MG63 (cell line): ENCODE measurements around the gene MYOM1. TPM values are rescaled to one million over a fixed set of nuclear protein-coding genes. Genes with fewer than 3 reads are reported as not detected.
A peak's percentile ranks its signal among the peaks of the same experiment; 100 is the strongest.

Experiments
- DNase-seq: peaks from one replicate; pipeline ENCODE4 v3.0.0-alpha.2; 2020
- H3K27me3 ChIP-seq: fragments of 250-450 bp; sonication (Bioruptor Pico); 2 replicates; pipeline ENCODE4 v1.5.1; 2020; ENCODE audit warnings: mild to moderate bottlenecking, moderate library complexity
- H3K36me3 ChIP-seq: fragments of 250-450 bp; sonication (Bioruptor Pico); 2 replicates; pipeline ENCODE4 v1.5.1; 2020; ENCODE audit warnings: mild to moderate bottlenecking, moderate library complexity
- H3K4me3 ChIP-seq: fragments of 250-450 bp; sonication (Bioruptor Pico); 2 replicates; pipeline ENCODE4 v1.5.1; 2020; ENCODE audit warnings: mild to moderate bottlenecking, moderate library complexity
- H3K9me3 ChIP-seq: fragments of 250-450 bp; sonication (Bioruptor Pico); 2 replicates; pipeline ENCODE4 v1.5.1; 2020; ENCODE audit warnings: mild to moderate bottlenecking, moderate library complexity
- total RNA-seq: library from RNA; depleted of rRNA; stranded (reverse); fragments of >200 nt; shearing (Covaris generic); gene quantifications from 2 replicates; pipeline ENCODE4 v1.2.3, GENCODE V29; 2014; ENCODE audit warnings: low replicate concordance

The MYOM1 gene
- total RNA-seq, 1 experiment from 2014 or later, result 0.03 TPM

GRCh38 chr18:3103576-3103975 is 116.2 kb downstream of the MYOM1 start:
- no peaks in the 10 kb centered on the region for H3K27me3 ChIP-seq
- H3K4me3 ChIP-seq, result no peak overlapping the region
- H3K9me3 ChIP-seq, result no peaks in the 10 kb centered on the region
- DNase-seq, result peak; percentile 21
- H3K36me3 ChIP-seq, result no peaks in the 10 kb centered on the region

DNA sequence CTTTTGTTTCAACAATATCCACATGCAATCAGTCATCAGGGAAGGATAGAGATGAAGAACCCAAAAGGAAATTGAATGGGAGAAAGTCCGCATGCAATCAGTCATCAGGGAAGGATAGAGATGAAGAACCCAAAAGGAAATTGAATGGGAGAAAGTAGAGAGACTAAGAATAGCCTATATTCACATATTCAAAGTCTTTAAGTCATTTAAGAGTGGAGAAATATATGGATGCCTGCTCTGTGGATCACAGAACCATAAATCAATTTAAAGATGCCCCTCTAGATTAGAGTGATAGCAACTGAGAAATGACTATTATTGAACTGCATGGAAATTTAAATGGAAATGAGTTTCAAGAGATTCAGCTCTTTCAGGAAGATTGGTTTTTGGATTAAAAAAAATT is 116.8 kb downstream of the MYOM1 start:
- Histone ChIP-seq H3K27me3 (no peaks in the 10 kb centered on the region), H3K4me3 (no peak overlapping the region), H3K36me3 (no peaks in the 10 kb centered on the region), H3K9me3 (no peaks in the 10 kb centered on the region)
- no peak for DNase-seq

- H3K36me3 ChIP-seq, result no peaks in the 10 kb centered on the region
- DNase-seq, result no peak
- H3K4me3 ChIP-seq, result no peak overlapping the region
- H3K27me3 ChIP-seq, result no peaks in the 10 kb centered on the region
- no peaks in the 10 kb centered on the region for H3K9me3 ChIP-seq
Observed at GRCh38 chr18:3100498-3101132, 119.2 kb downstream of the MYOM1 start.

- H3K27me3 ChIP-seq, result no peaks in the 10 kb centered on the region
- no peaks in the 10 kb centered on the region for H3K9me3 ChIP-seq
- no peaks in the 10 kb centered on the region for H3K36me3 ChIP-seq
- no peak for DNase-seq
- no peak overlapping the region for H3K4me3 ChIP-seq
Observed at GRCh38 chr18:3099327-3099726, 120.4 kb downstream of the MYOM1 start.

DNA sequence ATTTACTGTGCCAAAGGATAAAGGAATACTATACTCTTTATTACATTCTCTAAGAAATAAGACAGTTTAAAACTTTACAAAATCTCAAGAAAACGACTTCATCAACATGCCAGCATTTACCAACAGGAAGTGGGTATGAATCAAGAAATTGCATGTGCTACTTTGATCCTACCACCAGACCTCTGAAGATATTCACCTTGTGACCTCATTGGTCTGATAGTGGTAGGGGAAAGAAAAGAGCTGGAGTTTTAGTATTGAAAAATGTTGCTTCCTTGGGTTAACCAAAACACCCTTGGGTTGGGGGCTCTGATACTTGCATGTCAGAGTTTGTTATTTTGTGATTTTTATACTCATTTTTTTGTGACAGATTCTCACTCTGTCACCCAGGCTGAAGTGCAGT is 122.7 kb downstream of the MYOM1 start:
- H3K36me3 ChIP-seq, result no peaks in the 10 kb centered on the region
- DNase-seq, result no peak
- H3K27me3 ChIP-seq, result no peaks in the 10 kb centered on the region
- no peaks in the 10 kb centered on the region for H3K9me3 ChIP-seq
- H3K4me3 ChIP-seq, result no peak overlapping the region

- no peaks in the 10 kb centered on the region for H3K27me3 ChIP-seq
- H3K4me3 ChIP-seq, result no peak overlapping the region
- DNase-seq, result no peak
- no peaks in the 10 kb centered on the region for H3K9me3 ChIP-seq
- H3K36me3 ChIP-seq, result no peaks in the 10 kb centered on the region
Observed at GRCh38 chr18:3095921-3096320, 123.8 kb downstream of the MYOM1 start.

GRCh38 chr18:3094338-3094684 is 125.5 kb downstream of the MYOM1 start:
- Histone ChIP-seq H3K36me3 (no peaks in the 10 kb centered on the region), H3K27me3 (no peaks in the 10 kb centered on the region), H3K4me3 (no peak overlapping the region), H3K9me3 (no peaks in the 10 kb centered on the region)
- DNase-seq, result no peak

DNA sequence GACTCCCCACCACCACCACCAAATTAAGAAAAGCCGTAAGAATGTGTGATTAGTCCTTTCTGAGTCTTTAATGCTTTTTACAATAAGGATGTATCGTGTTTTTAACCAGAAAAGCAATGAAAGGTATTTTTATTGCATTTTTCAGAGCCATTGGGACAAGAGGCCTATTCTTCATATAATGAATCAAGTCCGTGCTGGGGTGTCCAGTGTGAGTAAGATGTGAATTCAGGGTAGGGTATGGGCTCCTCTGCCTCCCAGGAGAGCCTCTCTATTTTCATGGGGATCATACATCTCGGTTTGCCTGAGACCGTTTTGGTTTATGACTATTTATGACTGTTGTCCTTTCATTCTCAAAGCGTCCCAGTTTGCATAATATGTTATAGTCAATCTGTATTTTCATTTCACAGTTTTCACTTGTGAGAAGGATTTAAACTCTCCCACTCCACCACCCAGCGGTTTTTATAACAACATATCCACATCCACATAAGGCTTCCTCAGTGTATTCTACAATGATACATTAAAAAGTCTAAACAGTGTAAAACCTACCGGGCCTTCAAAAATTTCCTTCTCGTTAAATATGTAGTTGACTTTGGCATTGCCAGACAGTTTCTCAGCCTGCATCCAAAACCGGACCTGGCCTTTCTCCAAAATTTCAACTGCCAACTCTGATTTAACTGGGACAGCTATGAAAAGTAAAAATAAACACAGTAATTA is 126.0 kb downstream of the MYOM1 start:
- peak; percentile 49 for DNase-seq
- Histone ChIP-seq H3K4me3 (no peak overlapping the region), H3K9me3 (no peaks in the 10 kb centered on the region), H3K36me3 (no peaks in the 10 kb centered on the region), H3K27me3 (no peaks in the 10 kb centered on the region)

GRCh38 chr18:3092727-3093126 is 127.0 kb downstream of the MYOM1 start:
- H3K9me3 ChIP-seq, result no peaks in the 10 kb centered on the region
- no peak for DNase-seq
- H3K27me3 ChIP-seq, result no peaks in the 10 kb centered on the region
- H3K4me3 ChIP-seq, result no peak overlapping the region
- no peaks in the 10 kb centered on the region for H3K36me3 ChIP-seq

DNA sequence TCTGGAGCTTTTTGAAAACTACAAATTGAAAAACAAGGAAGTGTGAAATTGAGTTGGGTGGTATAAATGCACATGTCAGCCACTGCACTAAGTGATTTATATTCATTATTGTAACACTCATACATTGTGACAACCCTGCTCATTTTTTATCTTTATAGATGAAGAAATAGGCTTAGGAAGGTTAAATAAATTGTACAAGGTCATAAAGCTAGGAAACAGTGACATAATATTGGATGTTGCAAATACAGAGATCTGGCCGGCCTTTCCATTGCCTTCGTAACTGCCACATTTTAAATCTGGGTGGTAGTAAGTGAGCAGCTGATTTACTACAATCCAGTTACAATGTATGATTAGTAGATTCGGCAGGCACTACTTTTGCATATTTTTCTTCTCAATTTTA is 130.2 kb downstream of the MYOM1 start:
- Histone ChIP-seq H3K27me3 (no peaks in the 10 kb centered on the region), H3K4me3 (no peak overlapping the region), H3K9me3 (no peaks in the 10 kb centered on the region), H3K36me3 (no peaks in the 10 kb centered on the region)
- DNase-seq, result no peak

DNA sequence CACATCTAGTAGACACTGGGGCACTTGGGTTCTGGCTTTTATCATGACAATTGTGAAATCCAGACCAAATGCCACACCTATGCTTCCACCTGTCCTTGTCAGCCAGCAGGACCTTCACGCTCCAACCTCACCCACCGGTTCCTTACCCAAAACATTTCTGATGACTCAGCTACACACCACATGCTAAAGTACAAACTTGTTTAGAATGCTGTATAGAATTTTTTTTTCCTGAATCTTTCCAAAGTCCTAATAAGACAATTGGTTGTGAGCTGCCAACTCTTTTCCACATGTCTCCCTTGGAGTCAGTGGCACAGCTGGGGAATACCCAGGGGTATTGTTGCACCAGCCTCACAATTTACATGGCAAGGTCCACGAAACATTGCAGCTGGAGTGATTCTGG is 131.3 kb downstream of the MYOM1 start:
- Histone ChIP-seq H3K4me3 (no peak overlapping the region), H3K36me3 (no peaks in the 10 kb centered on the region), H3K27me3 (no peaks in the 10 kb centered on the region), H3K9me3 (no peaks in the 10 kb centered on the region)
- peak; percentile 16 for DNase-seq

DNA sequence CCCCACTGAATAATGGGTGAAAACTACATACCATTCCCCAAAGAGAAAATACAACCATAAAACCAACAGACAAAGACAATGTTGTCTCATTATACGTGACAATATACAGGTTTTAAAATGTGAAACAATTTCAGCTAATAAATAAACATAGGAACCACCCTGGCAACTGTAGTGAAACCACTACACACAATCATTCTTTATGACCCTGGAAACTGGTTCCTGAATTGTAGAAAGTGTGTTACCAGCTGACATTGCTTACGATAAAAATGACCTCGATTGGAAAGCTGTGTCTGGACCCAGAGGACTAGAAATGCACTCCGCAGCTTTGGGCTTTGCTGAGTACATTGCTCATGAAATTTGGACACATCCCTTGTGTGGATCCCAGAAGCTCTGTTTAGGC is 132.9 kb downstream of the MYOM1 start:
- Histone ChIP-seq H3K27me3 (no peaks in the 10 kb centered on the region), H3K4me3 (no peak overlapping the region), H3K9me3 (no peaks in the 10 kb centered on the region), H3K36me3 (no peaks in the 10 kb centered on the region)
- no peak for DNase-seq

DNA sequence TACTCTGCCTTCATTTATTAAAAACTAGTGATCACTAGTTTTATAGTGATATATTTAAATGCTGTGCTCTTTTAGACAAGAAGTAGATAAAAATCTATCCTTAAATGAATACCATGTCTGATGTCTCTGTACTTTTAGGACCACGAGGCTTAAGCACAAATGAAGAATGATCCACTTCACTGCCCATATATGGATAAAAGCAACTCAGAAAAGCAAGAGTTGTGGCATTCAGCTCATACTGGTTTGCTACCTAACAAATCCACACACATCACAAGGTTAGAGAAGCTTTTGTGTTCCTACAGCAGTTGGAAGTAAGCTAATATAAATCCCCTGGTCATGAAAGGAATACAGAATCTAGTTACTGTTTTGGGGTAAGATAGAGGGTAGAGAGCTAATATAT is 134.2 kb downstream of the MYOM1 start:
- Histone ChIP-seq H3K9me3 (no peaks in the 10 kb centered on the region), H3K36me3 (no peaks in the 10 kb centered on the region), H3K27me3 (no peaks in the 10 kb centered on the region), H3K4me3 (no peak overlapping the region)
- no peak for DNase-seq

- Histone ChIP-seq H3K4me3 (no peak overlapping the region), H3K27me3 (no peaks in the 10 kb centered on the region), H3K9me3 (no peaks in the 10 kb centered on the region), H3K36me3 (no peaks in the 10 kb centered on the region)
- no peak for DNase-seq
Observed at GRCh38 chr18:3084206-3084605, 135.6 kb downstream of the MYOM1 start.

GRCh38 chr18:3083766-3084165 is 136.0 kb downstream of the MYOM1 start:
- Histone ChIP-seq H3K4me3 (no peak overlapping the region), H3K36me3 (no peaks in the 10 kb centered on the region), H3K27me3 (no peaks in the 10 kb centered on the region), H3K9me3 (no peaks in the 10 kb centered on the region)
- no peak for DNase-seq

DNA sequence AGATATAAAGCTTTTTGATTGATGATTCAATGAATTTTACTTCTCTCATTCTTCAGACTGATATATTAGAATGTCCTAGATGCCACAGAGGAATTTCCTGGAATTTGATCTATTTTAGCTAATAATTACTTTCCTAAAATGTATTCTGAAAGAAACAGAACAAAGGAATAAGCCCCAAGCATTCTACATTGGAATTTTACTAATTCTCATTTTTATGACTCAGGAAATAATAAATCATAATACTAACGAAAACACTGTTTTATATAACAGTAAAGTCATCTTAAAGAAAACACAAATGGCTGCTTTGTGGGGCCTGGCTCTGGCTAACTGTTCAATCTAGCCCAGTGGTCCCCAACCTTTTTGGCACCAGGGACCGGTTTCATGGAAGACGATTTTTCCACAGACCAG is 138.2 kb downstream of the MYOM1 start:
- no peaks in the 10 kb centered on the region for H3K9me3 ChIP-seq
- no peak for DNase-seq
- H3K27me3 ChIP-seq, result no peaks in the 10 kb centered on the region
- no peak overlapping the region for H3K4me3 ChIP-seq
- no peaks in the 10 kb centered on the region for H3K36me3 ChIP-seq

DNA sequence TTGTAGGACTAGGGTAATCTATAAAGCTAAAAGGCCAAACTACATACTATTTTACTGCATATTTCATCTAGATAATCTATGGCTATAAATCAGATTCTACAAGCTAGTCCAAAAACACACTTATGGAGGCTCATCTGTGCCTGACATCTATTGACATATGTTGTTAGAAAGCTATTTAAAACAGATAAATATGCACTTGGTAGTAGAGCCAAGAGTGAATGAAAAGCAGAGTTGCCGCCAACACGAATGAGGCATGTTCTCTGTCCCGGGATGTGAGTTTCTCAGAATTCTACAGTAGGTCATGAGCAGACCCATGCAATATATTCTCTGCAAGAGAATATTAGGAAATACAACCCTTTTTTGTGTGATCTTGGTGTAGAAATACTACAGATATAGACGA is 140.1 kb downstream of the MYOM1 start:
- no peaks in the 10 kb centered on the region for H3K27me3 ChIP-seq
- no peaks in the 10 kb centered on the region for H3K9me3 ChIP-seq
- no peaks in the 10 kb centered on the region for H3K36me3 ChIP-seq
- no peak for DNase-seq
- H3K4me3 ChIP-seq, result no peak overlapping the region

- no peaks in the 10 kb centered on the region for H3K27me3 ChIP-seq
- DNase-seq, result no peak
- no peak overlapping the region for H3K4me3 ChIP-seq
- no peaks in the 10 kb centered on the region for H3K9me3 ChIP-seq
- no peaks in the 10 kb centered on the region for H3K36me3 ChIP-seq
Observed at GRCh38 chr18:3075491-3075890, 144.3 kb downstream of the MYOM1 start.
